ENCODE results near the gene GOLGA8F.
"Not testable (repeated sequence)": the region's sequence is repeated elsewhere in the genome, so short reads cannot be mapped to it uniquely, and the experiment has no call there.

The GOLGA8F gene, protein sequence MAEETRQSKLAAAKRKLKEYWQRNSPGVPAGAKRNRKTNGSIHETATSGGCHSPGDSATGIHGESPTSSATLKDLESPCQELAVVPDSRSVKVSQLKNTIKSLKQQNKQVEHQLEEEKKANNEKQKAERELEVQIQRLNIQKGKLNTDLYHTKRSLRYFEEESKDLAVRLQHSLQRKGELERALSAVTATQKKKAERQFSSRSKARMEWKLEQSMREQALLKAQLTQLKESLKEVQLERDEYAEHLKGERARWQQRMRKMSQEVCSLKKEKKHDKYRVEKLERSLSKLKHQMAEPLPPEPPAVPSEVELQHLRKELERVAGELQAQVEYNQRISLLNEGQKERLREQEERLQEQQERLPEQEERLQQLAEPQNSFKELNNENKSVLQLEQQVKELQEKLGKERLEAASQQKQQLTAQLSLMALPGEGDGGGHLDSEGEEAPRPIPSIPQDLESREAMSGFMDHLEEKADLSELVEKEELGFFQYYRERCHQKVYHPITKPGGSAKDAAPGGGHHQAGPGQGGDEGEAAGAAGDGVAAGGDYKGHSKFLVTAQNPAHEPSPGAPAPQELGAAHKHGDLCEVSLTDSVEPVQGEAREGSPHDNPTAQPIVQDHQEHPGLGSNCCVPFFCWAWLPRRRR

DNA sequence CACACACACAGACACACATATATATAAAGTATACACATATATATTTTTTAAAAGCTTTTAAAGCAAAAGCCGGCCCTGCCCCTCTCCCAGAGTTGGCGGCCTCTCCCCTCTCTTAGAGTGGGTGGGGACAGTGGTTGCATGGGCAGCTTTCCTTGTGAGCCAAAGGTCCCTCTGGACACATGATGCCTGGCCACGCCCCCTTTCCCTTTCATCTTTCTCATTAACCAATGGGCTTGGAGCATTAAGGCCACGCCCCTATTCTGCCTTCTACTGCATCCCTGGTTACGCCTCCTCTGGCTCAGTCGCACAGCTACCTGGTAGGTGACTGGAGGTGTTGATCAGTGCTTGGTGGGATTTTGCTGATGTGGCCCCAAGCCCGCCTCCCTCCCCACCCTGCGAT lies at the start of gene GOLGA8F:
Gene GOLGA8F, plus strand, starts transcription at position 301 of the 400 bp plus-strand sequence. Its CDS starts 98 bp downstream, at position 399.
- DNase-seq (ENCODE audit: low read depth) = not testable (repeated sequence)

GRCh38 chr15:28357984-28358383 lies 20.5 kb upstream of the GOLGA8F start, which contains the start of gene GOLGA6L24:
GOLGA6L24 (minus strand) TSS chr15:28358084; CDS start chr15:28358023, 61 bp downstream.
- H3K4me3 ChIP-seq (replicated peaks; ENCODE audit: low read depth, low read length); DNase-seq (ENCODE audit: low read depth): not testable (repeated sequence)

More for the DNA sequence above, at the start of gene GOLGA8F:
- H3K4me3 ChIP-seq (replicated peaks; ENCODE audit: low read depth, low read length) = not testable (repeated sequence)

DNA sequence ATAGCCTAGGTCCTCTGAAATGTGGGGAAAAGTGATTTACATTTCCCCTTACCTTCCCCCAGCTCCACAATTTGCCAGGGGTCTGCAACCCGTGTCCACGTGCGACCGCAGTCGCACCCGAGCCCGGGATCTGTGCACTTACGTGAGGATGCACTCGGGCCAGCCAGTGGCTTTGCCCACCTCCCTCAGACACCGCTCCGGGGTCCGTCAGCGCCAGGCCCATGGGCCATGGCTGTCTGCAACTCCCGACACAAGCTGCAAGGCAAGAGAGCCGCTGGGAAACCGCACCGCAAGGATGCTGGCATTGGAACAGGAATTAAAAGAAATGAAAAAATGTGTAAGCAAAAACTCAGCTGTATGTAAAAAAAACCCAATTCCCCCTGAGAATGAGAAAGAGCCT lies 13.0 kb upstream of the GOLGA8F start:
- not testable (repeated sequence) for DNase-seq (ENCODE audit: low read depth); H3K4me3 ChIP-seq (replicated peaks; ENCODE audit: low read depth, low read length)

DNA sequence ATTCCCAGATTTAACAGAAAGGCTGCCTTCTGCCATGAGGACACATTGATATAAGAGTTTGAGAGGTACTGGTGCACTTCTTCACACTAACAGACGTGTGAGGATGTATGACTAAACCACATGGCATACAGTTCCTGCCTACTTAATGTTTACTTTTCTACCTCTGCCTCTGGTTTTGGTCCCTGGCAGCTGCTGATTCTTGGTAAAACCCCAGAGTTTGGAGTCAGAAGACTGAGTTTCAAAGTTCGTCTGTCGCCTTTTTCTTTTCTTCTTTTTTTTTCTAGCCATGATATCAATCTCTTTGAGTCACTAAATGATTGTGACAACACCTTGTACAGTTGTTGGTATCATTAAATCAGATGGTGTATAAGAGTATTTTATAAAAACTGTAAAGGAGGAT lies 1.6 kb downstream of the GOLGA8F start:
- H3K4me3 ChIP-seq (replicated peaks; ENCODE audit: low read depth, low read length); DNase-seq (ENCODE audit: low read depth): not testable (repeated sequence)

DNA sequence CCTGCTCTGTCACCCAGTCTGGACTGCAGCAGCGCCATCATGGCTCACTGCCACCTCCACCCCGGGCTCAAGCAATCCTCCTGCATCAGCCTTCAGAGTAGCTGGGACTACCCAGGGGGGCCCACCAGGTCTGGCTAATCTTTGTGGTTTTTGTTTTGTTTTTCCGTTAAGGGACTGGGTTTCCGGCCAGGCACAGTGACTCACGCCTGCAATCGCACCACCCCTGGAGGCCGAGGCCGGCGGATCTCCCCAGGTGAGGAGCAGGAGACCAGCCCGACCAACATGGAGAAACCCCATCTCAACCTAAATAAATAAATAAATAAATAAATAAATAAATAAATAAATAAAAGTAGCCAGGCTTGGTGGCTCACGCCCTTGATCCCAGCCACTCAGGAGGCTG lies 17.6 kb downstream of the GOLGA8F start:
- not testable (repeated sequence) for DNase-seq (ENCODE audit: low read depth); H3K4me3 ChIP-seq (replicated peaks; ENCODE audit: low read depth, low read length)

- not testable (repeated sequence) for DNase-seq (ENCODE audit: low read depth); H3K4me3 ChIP-seq (replicated peaks; ENCODE audit: low read depth, low read length)
Measured at GRCh38 chr15:28402774-28403435, 24.4 kb downstream of the GOLGA8F start.

- H3K4me3 ChIP-seq (replicated peaks; ENCODE audit: low read depth, low read length) = not testable (repeated sequence)
- peak; percentile 0 for DNase-seq (ENCODE audit: low read depth)
Measured at GRCh38 chr15:28420470-28420869, 42.0 kb downstream of the GOLGA8F start.

DNA sequence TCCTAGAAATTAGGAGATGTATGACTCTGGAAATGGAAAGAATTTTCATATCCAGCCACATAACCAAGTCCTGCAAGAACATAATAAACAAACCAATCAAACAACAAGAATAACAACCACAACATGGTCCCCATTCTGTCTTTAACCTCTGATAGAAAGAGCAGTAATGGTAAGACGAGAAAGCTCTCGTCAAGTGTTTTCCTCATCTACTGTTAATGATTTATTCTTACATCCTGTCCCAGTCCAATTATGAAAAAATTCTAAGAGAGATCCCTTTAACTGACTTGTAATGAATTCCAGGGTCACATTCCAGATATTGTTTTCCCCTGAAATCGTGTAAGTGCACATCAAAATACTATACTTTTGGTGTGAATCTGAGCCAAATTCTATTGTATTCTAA lies 57.1 kb downstream of the GOLGA8F start:
- H3K4me3 ChIP-seq (replicated peaks; ENCODE audit: low read depth, low read length); DNase-seq (ENCODE audit: low read depth): not testable (repeated sequence)

All from fibroblast of pulmonary artery (primary cell).